ENCODE data around the gene ADGRG3. TPM values are rescaled to one million over a fixed set of nuclear protein-coding genes. Genes with fewer than 3 reads are reported as not detected.
"Not testable (repeated sequence)": the region's sequence is repeated elsewhere in the genome, so short reads cannot be mapped to it uniquely, and the experiment has no call there.

Gene ADGRG3
- polyA plus RNA-seq, 4 donors: 0.10 to 0.36 (median 0.21) TPM; not detected in 1

GRCh38 chr16:57661936-57662906 lies 5.9 kb upstream of the ADGRG3 start:
- no peak for DNase-seq (ENCODE audit: low read depth in 4 of 4, low spot score in 3 of 4)

GRCh38 chr16:57663436-57663835 lies 4.7 kb upstream of the ADGRG3 start:
- no peak for DNase-seq (ENCODE audit: low read depth in 4 of 4, low spot score in 3 of 4)

- no peak for DNase-seq (ENCODE audit: low read depth in 4 of 4, low spot score in 3 of 4)
These were observed 4.0 kb upstream of the ADGRG3 start for GRCh38 chr16:57663917-57664661.

GRCh38 chr16:57664662-57665025 lies 3.5 kb upstream of the ADGRG3 start:
- no peak for DNase-seq (ENCODE audit: low read depth in 4 of 4, low spot score in 3 of 4)

GRCh38 chr16:57665541-57665940 lies 2.6 kb upstream of the ADGRG3 start:
- no peak for DNase-seq (ENCODE audit: low read depth in 4 of 4, low spot score in 3 of 4)

GRCh38 chr16:57666353-57667047 lies 1.6 kb upstream of the ADGRG3 start:
- DNase-seq (ENCODE audit: low read depth in 4 of 4, low spot score in 3 of 4): no peak

GRCh38 chr16:57667048-57667525 lies 1.0 kb upstream of the ADGRG3 start:
- DNase-seq (ENCODE audit: low read depth in 4 of 4, low spot score in 3 of 4): no peak

- DNase-seq (ENCODE audit: low read depth in 4 of 4, low spot score in 3 of 4): no peak
These were observed 412 bp upstream of the ADGRG3 start for GRCh38 chr16:57667526-57668262.

GRCh38 chr16:57668630-57669475 lies 747 bp downstream of the ADGRG3 start:
- DNase-seq (ENCODE audit: low read depth in 4 of 4, low spot score in 3 of 4): no peak

GRCh38 chr16:57669476-57670162 lies 1.5 kb downstream of the ADGRG3 start:
- DNase-seq (ENCODE audit: low read depth in 4 of 4, low spot score in 3 of 4): no peak

GRCh38 chr16:57670196-57670595 lies 2.1 kb downstream of the ADGRG3 start:
- DNase-seq (ENCODE audit: low read depth in 4 of 4, low spot score in 3 of 4): no peak

- not testable (repeated sequence) for DNase-seq (ENCODE audit: low read depth in 4 of 4, low spot score in 3 of 4)
These were observed 3.3 kb downstream of the ADGRG3 start for GRCh38 chr16:57671451-57671850.

- no peak for DNase-seq (ENCODE audit: low read depth in 4 of 4, low spot score in 3 of 4)
These were observed 4.3 kb downstream of the ADGRG3 start for GRCh38 chr16:57672416-57672815.

- DNase-seq (ENCODE audit: low read depth in 4 of 4, low spot score in 3 of 4): no peak
These were observed 4.7 kb downstream of the ADGRG3 start for GRCh38 chr16:57672824-57673223.

- no peak for DNase-seq (ENCODE audit: low read depth in 4 of 4, low spot score in 3 of 4)
These were observed 7.8 kb downstream of the ADGRG3 start for GRCh38 chr16:57675741-57676551.

GRCh38 chr16:57676553-57677085 lies 8.5 kb downstream of the ADGRG3 start:
- no peak for DNase-seq (ENCODE audit: low read depth in 4 of 4, low spot score in 3 of 4)

GRCh38 chr16:57677622-57678369 lies 9.7 kb downstream of the ADGRG3 start:
- no peak for DNase-seq (ENCODE audit: low read depth in 4 of 4, low spot score in 3 of 4)

Data from right renal pelvis (tissue), 4 donors.